HepG2 (cell line): ENCODE measurements around the gene VPS26A. TPM values are rescaled to one million over a fixed set of nuclear protein-coding genes. Genes with fewer than 3 reads are reported as not detected.

ENCODE experiments used
- ATRX ChIP-seq: sonication (generic); formaldehyde crosslinking; IDR thresholded peaks from 2 replicates; pipeline ENCODE4 v1.4.0; 2020; ENCODE audit warnings: missing genetic modification reagents, borderline replicate concordance
- CBX2 ChIP-seq, 2 experiments: fragments of 200-600 bp in 1 of 2; sonication (generic); formaldehyde crosslinking in 1 of 2; IDR thresholded peaks; 2 replicates each; pipeline versions ENCODE4 v1.7.0 to v1.8.1; 2018 to 2022; ENCODE audit warnings: low read depth in 2 of 2, low read length in 1 of 2, mild to moderate bottlenecking in 1 of 2, missing genetic modification reagents in 1 of 2
- GPN1 ChIP-seq: sonication (generic); formaldehyde crosslinking; IDR thresholded peaks from 2 replicates; pipeline ENCODE4 v1.5.1; 2020; ENCODE audit warnings: missing genetic modification reagents, borderline replicate concordance
- HIVEP1 ChIP-seq: sonication (generic); formaldehyde crosslinking; IDR thresholded peaks from 2 replicates; pipeline ENCODE4 v1.4.0; 2020; ENCODE audit warnings: mild to moderate bottlenecking, missing genetic modification reagents
- KDM2A ChIP-seq: sonication (generic); formaldehyde crosslinking; IDR thresholded peaks from 2 replicates; pipeline ENCODE4 v1.4.0; 2020; ENCODE audit warnings: low read depth, missing genetic modification reagents, borderline replicate concordance
- MIER2 ChIP-seq: IDR thresholded peaks from 2 replicates; pipeline ENCODE4 v1.6.1; 2016; ENCODE audit warnings: missing biosample characterization, missing genetic modification reagents
- NR2C2 ChIP-seq: sonication (generic); formaldehyde crosslinking; IDR thresholded peaks from 2 replicates; pipeline ENCODE4 v1.4.0; 2020; ENCODE audit warnings: missing genetic modification reagents, mild to moderate bottlenecking, moderate library complexity, borderline replicate concordance
- PAWR ChIP-seq: sonication (generic); formaldehyde crosslinking; IDR thresholded peaks from 2 replicates; pipeline ENCODE4 v1.4.0; 2020; ENCODE audit warnings: missing genetic modification reagents, mild to moderate bottlenecking, borderline replicate concordance
- PHF21A ChIP-seq: sonication (generic); formaldehyde crosslinking; IDR thresholded peaks from 2 replicates; pipeline ENCODE4 v1.5.0; 2020; ENCODE audit warnings: mild to moderate bottlenecking, missing genetic modification reagents
- PRMT3 ChIP-seq: sonication (generic); formaldehyde crosslinking; IDR thresholded peaks from 2 replicates; pipeline ENCODE4 v1.8.1; 2022; ENCODE audit warnings: low read depth, mild to moderate bottlenecking, moderate library complexity, missing genetic modification reagents, borderline replicate concordance
- TOE1 ChIP-seq: sonication (generic); formaldehyde crosslinking; IDR thresholded peaks from 2 replicates; pipeline ENCODE4 v1.4.0; 2020; ENCODE audit warnings: mild to moderate bottlenecking, missing genetic modification reagents
- YY1 ChIP-seq: IDR thresholded peaks from 2 replicates; pipeline ENCODE4 v1.6.1; 2011; ENCODE audit warnings: low read length, low read depth, moderate library complexity, mild to moderate bottlenecking; ENCODE audit not compliant: insufficient read depth, insufficient replicate concordance
- ZNF891 ChIP-seq: sonication (generic); formaldehyde crosslinking; IDR thresholded peaks from 2 replicates; pipeline ENCODE4 v1.5.0; 2020; ENCODE audit warnings: mild to moderate bottlenecking, missing genetic modification reagents
- polyA plus RNA-seq, 8 experiments: library from polyadenylated mRNA; depleted of rRNA in 3 of 8; stranded (reverse) in 7 of 8; unstranded in 1 of 8; fragments of >200 nt; fragmentation: Illumina TruSeq in 4 of 8; extraction: Trizol in 4 of 8; gene quantifications; 2 replicates each; pipeline versions ENCODE4 v1.2.1 to v1.2.3, GENCODE V29; 2011 to 2016; ENCODE audit warnings: low read depth in 4 of 8, missing spikeins in 1 of 8, mixed read lengths in 1 of 8; ENCODE audit not compliant: insufficient read depth in 1 of 8
- total RNA-seq, 5 experiments: library from RNA; depleted of rRNA; stranded (reverse); fragments of >200 nt; fragmentation: Illumina TruSeq; extraction: Trizol; gene quantifications; 2 replicates each; pipeline ENCODE4 v1.2.3, GENCODE V29; 2016; ENCODE audit warnings: low read depth in 1 of 5
- TF ChIP-seq, protein P1 (sequence below): sonication (generic); formaldehyde crosslinking; IDR thresholded peaks from 2 replicates; pipeline ENCODE4 v1.4.0; 2020; ENCODE audit warnings: missing genetic modification reagents
- TF ChIP-seq, protein P2 (sequence below): sonication (generic); formaldehyde crosslinking; IDR thresholded peaks from 2 replicates; pipeline ENCODE4 v1.5.1; 2020; ENCODE audit warnings: missing genetic modification reagents, mild to moderate bottlenecking, borderline replicate concordance
- TF ChIP-seq, protein P3 (sequence below): sonication (generic); formaldehyde crosslinking; IDR thresholded peaks from 2 replicates; pipeline ENCODE4 v1.4.0; 2020; ENCODE audit warnings: missing genetic modification reagents
- TF ChIP-seq, protein P4 (sequence below): sonication (generic); formaldehyde crosslinking; IDR thresholded peaks from 2 replicates; pipeline ENCODE4 v1.4.0; 2020; ENCODE audit warnings: missing genetic modification reagents, borderline replicate concordance

Gene VPS26A
- total and polyA plus RNA-seq, 2 of the 13 experiments (the other 11 are each of a cell fraction or from before 2014, with no cell fraction given): 12.9 to 32.6 TPM

DNA sequence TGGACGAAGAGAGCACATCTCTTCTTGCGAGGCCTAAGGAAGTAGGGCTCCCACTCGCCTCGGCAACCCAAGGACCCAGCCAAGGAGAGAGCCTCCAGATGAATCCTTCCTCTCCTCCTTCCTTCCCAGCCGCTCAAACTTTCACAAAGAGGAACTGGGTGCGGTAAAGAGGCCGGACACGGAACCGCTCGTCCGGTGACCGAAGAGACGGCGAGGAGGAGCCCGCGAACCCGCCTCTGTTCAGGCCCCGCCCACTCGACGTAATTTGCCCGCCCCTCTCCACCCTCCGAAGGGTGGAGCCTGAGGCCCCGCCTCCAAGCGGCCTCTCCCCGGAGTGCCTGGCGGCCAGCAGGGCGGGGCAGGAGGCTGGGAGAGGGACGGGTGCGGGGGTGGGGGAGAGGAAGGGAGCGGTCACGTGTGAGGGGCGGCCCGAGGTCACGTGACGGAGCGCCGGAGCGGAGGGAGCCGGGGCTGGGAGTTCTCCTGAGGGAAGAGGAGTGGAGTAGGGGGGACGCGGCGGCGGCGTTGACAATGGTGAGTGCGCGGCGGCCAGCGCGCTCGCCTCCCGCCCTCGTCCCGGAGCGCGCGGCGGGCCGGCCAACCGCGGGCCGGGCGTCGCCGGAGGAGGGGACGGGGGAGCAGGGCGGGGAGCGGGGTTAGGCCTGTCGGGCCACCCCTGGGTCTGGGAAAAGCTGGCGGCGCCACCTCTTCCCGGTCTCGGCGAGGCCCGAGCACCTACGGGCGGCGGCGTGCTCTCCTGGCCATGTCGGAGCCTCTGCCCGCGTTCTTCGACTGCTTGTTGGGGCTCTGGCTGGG lies at the start of gene VPS26A (continued):
- TF ChIP-seq, protein P1, sequence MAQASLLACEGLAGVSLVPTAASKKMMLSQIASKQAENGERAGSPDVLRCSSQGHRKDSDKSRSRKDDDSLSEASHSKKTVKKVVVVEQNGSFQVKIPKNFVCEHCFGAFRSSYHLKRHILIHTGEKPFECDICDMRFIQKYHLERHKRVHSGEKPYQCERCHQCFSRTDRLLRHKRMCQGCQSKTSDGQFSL (CRISPR knock-in tag): no peak
- TF ChIP-seq KDM2A (CRISPR knock-in tag): 0 out of 2 replicates have a peak, but pooled peaks have one; percentile 48
- peak; percentile 42; the same call in 1 of the 2 replicates for TF ChIP-seq NR2C2 (CRISPR knock-in tag)
- TF ChIP-seq PHF21A (CRISPR knock-in tag): peak; percentile 55; the same call in 1 of the 2 replicates
- TF ChIP-seq PRMT3: no peak
- no peak for TF ChIP-seq ATRX (CRISPR knock-in tag)
- TF ChIP-seq, protein P2, sequence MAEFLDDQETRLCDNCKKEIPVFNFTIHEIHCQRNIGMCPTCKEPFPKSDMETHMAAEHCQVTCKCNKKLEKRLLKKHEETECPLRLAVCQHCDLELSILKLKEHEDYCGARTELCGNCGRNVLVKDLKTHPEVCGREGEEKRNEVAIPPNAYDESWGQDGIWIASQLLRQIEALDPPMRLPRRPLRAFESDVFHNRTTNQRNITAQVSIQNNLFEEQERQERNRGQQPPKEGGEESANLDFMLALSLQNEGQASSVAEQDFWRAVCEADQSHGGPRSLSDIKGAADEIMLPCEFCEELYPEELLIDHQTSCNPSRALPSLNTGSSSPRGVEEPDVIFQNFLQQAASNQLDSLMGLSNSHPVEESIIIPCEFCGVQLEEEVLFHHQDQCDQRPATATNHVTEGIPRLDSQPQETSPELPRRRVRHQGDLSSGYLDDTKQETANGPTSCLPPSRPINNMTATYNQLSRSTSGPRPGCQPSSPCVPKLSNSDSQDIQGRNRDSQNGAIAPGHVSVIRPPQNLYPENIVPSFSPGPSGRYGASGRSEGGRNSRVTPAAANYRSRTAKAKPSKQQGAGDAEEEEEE (CRISPR knock-in tag): no peak; the same call in 1 of the 2 replicates
- TF ChIP-seq MIER2: no peak
- no peak for TF ChIP-seq CBX2 (IDR thresholded peaks at IDR 0.05; ENCODE audit: low read depth, low read length)
- TF ChIP-seq CBX2 (CRISPR knock-in tag; IDR thresholded peaks at IDR 0.05; ENCODE audit: low read depth): no peak
- peak; percentile 56 for TF ChIP-seq YY1
- TF ChIP-seq, protein P3, sequence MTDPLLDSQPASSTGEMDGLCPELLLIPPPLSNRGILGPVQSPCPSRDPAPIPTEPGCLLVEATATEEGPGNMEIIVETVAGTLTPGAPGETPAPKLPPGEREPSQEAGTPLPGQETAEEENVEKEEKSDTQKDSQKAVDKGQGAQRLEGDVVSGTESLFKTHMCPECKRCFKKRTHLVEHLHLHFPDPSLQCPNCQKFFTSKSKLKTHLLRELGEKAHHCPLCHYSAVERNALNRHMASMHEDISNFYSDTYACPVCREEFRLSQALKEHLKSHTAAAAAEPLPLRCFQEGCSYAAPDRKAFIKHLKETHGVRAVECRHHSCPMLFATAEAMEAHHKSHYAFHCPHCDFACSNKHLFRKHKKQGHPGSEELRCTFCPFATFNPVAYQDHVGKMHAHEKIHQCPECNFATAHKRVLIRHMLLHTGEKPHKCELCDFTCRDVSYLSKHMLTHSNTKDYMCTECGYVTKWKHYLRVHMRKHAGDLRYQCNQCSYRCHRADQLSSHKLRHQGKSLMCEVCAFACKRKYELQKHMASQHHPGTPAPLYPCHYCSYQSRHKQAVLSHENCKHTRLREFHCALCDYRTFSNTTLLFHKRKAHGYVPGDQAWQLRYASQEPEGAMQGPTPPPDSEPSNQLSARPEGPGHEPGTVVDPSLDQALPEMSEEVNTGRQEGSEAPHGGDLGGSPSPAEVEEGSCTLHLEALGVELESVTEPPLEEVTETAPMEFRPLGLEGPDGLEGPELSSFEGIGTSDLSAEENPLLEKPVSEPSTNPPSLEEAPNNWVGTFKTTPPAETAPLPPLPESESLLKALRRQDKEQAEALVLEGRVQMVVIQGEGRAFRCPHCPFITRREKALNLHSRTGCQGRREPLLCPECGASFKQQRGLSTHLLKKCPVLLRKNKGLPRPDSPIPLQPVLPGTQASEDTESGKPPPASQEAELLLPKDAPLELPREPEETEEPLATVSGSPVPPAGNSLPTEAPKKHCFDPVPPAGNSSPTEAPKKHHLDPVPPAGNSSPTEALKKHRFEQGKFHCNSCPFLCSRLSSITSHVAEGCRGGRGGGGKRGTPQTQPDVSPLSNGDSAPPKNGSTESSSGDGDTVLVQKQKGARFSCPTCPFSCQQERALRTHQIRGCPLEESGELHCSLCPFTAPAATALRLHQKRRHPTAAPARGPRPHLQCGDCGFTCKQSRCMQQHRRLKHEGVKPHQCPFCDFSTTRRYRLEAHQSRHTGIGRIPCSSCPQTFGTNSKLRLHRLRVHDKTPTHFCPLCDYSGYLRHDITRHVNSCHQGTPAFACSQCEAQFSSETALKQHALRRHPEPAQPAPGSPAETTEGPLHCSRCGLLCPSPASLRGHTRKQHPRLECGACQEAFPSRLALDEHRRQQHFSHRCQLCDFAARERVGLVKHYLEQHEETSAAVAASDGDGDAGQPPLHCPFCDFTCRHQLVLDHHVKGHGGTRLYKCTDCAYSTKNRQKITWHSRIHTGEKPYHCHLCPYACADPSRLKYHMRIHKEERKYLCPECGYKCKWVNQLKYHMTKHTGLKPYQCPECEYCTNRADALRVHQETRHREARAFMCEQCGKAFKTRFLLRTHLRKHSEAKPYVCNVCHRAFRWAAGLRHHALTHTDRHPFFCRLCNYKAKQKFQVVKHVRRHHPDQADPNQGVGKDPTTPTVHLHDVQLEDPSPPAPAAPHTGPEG (CRISPR knock-in tag): no peak
- no peak for TF ChIP-seq PAWR (CRISPR knock-in tag)
- no peak for TF ChIP-seq GPN1
- TF ChIP-seq ZNF891 (CRISPR knock-in tag): peak; percentile 43; the same call in 1 of the 2 replicates
- TF ChIP-seq TOE1 (CRISPR knock-in tag): no peak
- TF ChIP-seq HIVEP1: peak; percentile 51; the same call in 1 of the 2 replicates
- TF ChIP-seq, protein P4, sequence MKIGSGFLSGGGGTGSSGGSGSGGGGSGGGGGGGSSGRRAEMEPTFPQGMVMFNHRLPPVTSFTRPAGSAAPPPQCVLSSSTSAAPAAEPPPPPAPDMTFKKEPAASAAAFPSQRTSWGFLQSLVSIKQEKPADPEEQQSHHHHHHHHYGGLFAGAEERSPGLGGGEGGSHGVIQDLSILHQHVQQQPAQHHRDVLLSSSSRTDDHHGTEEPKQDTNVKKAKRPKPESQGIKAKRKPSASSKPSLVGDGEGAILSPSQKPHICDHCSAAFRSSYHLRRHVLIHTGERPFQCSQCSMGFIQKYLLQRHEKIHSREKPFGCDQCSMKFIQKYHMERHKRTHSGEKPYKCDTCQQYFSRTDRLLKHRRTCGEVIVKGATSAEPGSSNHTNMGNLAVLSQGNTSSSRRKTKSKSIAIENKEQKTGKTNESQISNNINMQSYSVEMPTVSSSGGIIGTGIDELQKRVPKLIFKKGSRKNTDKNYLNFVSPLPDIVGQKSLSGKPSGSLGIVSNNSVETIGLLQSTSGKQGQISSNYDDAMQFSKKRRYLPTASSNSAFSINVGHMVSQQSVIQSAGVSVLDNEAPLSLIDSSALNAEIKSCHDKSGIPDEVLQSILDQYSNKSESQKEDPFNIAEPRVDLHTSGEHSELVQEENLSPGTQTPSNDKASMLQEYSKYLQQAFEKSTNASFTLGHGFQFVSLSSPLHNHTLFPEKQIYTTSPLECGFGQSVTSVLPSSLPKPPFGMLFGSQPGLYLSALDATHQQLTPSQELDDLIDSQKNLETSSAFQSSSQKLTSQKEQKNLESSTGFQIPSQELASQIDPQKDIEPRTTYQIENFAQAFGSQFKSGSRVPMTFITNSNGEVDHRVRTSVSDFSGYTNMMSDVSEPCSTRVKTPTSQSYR (CRISPR knock-in tag): peak; percentile 72
